HL-60 (cell line): ENCODE data around the gene REXO2.

ENCODE experiments used
- CTCF ChIP-seq: IDR thresholded peaks from one replicate; pipeline ENCODE4 v1.5.1; 2011; ENCODE audit warnings: low read length, control low read depth, inconsistent platforms; ENCODE audit not compliant: insufficient read depth
- POLR2AphosphoS5 ChIP-seq: IDR thresholded peaks from 2 replicates; pipeline ENCODE4 v1.6.1; 2012; ENCODE audit warnings: low read depth
- SPI1 ChIP-seq: IDR thresholded peaks from 2 replicates; pipeline ENCODE4 v1.6.1; 2012; ENCODE audit warnings: low read depth, mild to moderate bottlenecking, borderline replicate concordance
- TF ChIP-seq, protein P1 (sequence below): IDR thresholded peaks from 2 replicates; pipeline ENCODE4 v1.6.1; 2012; ENCODE audit warnings: low read depth; ENCODE audit not compliant: insufficient replicate concordance

DNA sequence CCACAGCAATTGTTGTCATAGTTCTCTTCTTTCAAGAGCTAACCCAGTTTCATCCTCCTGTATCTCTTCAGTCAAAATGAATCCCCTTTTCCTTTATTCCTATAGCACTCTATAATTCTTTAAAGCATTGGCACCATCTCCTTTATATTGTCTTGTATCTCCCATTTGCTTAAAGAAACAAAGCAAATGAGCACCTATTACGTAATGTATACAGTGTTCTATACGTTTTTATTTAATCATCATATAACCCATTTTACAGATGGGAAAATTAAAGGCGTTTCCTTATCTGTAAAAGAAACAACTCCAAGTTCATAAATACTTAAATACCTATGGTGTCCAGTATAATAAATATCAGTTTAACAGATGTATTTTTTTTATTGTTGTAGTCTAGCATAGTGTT lies 6.4 kb upstream of the REXO2 start:
- TF ChIP-seq CTCF (no peak), POLR2AphosphoS5 (no peak), SPI1 (no peak)
- TF ChIP-seq, protein P1, sequence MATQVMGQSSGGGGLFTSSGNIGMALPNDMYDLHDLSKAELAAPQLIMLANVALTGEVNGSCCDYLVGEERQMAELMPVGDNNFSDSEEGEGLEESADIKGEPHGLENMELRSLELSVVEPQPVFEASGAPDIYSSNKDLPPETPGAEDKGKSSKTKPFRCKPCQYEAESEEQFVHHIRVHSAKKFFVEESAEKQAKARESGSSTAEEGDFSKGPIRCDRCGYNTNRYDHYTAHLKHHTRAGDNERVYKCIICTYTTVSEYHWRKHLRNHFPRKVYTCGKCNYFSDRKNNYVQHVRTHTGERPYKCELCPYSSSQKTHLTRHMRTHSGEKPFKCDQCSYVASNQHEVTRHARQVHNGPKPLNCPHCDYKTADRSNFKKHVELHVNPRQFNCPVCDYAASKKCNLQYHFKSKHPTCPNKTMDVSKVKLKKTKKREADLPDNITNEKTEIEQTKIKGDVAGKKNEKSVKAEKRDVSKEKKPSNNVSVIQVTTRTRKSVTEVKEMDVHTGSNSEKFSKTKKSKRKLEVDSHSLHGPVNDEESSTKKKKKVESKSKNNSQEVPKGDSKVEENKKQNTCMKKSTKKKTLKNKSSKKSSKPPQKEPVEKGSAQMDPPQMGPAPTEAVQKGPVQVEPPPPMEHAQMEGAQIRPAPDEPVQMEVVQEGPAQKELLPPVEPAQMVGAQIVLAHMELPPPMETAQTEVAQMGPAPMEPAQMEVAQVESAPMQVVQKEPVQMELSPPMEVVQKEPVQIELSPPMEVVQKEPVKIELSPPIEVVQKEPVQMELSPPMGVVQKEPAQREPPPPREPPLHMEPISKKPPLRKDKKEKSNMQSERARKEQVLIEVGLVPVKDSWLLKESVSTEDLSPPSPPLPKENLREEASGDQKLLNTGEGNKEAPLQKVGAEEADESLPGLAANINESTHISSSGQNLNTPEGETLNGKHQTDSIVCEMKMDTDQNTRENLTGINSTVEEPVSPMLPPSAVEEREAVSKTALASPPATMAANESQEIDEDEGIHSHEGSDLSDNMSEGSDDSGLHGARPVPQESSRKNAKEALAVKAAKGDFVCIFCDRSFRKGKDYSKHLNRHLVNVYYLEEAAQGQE = no peak
